Measurements from ENCODE around the gene GASK1A. TPM values are rescaled to one million over a fixed set of nuclear protein-coding genes. Genes with fewer than 3 reads are reported as not detected.

Gene GASK1A
- total RNA-seq, 1 donor from 2014 or later, result 5.9 TPM

- no peak for ATAC-seq
Observed at GRCh38 chr3:43086460-43087165, 107.5 kb downstream of the GASK1A start.

GRCh38 chr3:43087249-43087776, 108.2 kb downstream of the GASK1A start:
- peak in 1 of 2 donors; percentile 39 for ATAC-seq
- H3K27ac ChIP-seq, result no peak overlapping the region
- intact Hi-C loops (cut with DNase I), result no loop called here
- no peak for TF ChIP-seq CTCF (IDR thresholded peaks at IDR 0.05)
- peaks cover 10% of the 10 kb centered on the region for H3K4me1 ChIP-seq
- no peak for DNase-seq
- H3K4me3 ChIP-seq, result no peak overlapping the region
- no peaks in the 10 kb centered on the region for H3K9me3 ChIP-seq
- no peaks in the 10 kb centered on the region for H3K27me3 ChIP-seq (ENCODE audit: low read depth)
- no peaks in the 10 kb centered on the region for H3K36me3 ChIP-seq

More at GRCh38 chr3:43086460-43087165, 107.5 kb downstream of the GASK1A start:
- H3K27ac ChIP-seq, result no peak overlapping the region
- intact Hi-C loops (cut with DNase I), result no loop called here
- TF ChIP-seq CTCF (IDR thresholded peaks at IDR 0.05), result no peak
- H3K27me3 ChIP-seq (ENCODE audit: low read depth), result no peaks in the 10 kb centered on the region
- no peak for DNase-seq
- no peak overlapping the region for H3K4me3 ChIP-seq
- H3K36me3 ChIP-seq, result no peaks in the 10 kb centered on the region
- H3K4me1 ChIP-seq, result peaks cover 10% of the 10 kb centered on the region
- no peaks in the 10 kb centered on the region for H3K9me3 ChIP-seq

GRCh38 chr3:43089081-43089480, 110.0 kb downstream of the GASK1A start:
- no peak overlapping the region for H3K4me3 ChIP-seq
- intact Hi-C loops (cut with DNase I), result no loop called here
- H3K27me3 ChIP-seq (ENCODE audit: low read depth), result no peaks in the 10 kb centered on the region
- no peak for TF ChIP-seq CTCF (IDR thresholded peaks at IDR 0.05)
- no peaks in the 10 kb centered on the region for H3K36me3 ChIP-seq
- H3K9me3 ChIP-seq, result no peaks in the 10 kb centered on the region
- peaks cover 10% of the 10 kb centered on the region for H3K4me1 ChIP-seq
- no peak for ATAC-seq
- DNase-seq, result no peak
- H3K27ac ChIP-seq, result no peak overlapping the region

- peaks cover 10% of the 10 kb centered on the region for H3K4me1 ChIP-seq
- no peaks in the 10 kb centered on the region for H3K27me3 ChIP-seq (ENCODE audit: low read depth)
- H3K27ac ChIP-seq, result no peak overlapping the region
- ATAC-seq (no peak), DNase-seq (no peak)
- no peaks in the 10 kb centered on the region for H3K9me3 ChIP-seq
- intact Hi-C loops (cut with DNase I), result no loop called here
- H3K4me3 ChIP-seq, result no peak overlapping the region
- H3K36me3 ChIP-seq, result no peaks in the 10 kb centered on the region
- no peak for TF ChIP-seq CTCF (IDR thresholded peaks at IDR 0.05)
Observed at GRCh38 chr3:43090238-43090637, 111.1 kb downstream of the GASK1A start.

GRCh38 chr3:43091481-43091880, 112.4 kb downstream of the GASK1A start:
- H3K36me3 ChIP-seq, result no peaks in the 10 kb centered on the region
- no peak overlapping the region for H3K27ac ChIP-seq
- ATAC-seq, result no peak
- DNase-seq, result no peak
- no peak for TF ChIP-seq CTCF (IDR thresholded peaks at IDR 0.05)
- H3K4me3 ChIP-seq, result no peak overlapping the region
- intact Hi-C loops (cut with DNase I), result no loop called here
- H3K9me3 ChIP-seq, result no peaks in the 10 kb centered on the region
- peaks cover 10% of the 10 kb centered on the region for H3K4me1 ChIP-seq
- no peaks in the 10 kb centered on the region for H3K27me3 ChIP-seq (ENCODE audit: low read depth)

All from lower lobe of right lung (tissue), 2 donors.